ENCODE results near the gene GAB4. TPM values are rescaled to one million over a fixed set of nuclear protein-coding genes. Genes with fewer than 3 reads are reported as not detected.

Gene GAB4
- total and polyA plus RNA-seq, 2 donors (not counting 3 experiments of a cell fraction or from before 2014, with no cell fraction given), result not detected

DNA sequence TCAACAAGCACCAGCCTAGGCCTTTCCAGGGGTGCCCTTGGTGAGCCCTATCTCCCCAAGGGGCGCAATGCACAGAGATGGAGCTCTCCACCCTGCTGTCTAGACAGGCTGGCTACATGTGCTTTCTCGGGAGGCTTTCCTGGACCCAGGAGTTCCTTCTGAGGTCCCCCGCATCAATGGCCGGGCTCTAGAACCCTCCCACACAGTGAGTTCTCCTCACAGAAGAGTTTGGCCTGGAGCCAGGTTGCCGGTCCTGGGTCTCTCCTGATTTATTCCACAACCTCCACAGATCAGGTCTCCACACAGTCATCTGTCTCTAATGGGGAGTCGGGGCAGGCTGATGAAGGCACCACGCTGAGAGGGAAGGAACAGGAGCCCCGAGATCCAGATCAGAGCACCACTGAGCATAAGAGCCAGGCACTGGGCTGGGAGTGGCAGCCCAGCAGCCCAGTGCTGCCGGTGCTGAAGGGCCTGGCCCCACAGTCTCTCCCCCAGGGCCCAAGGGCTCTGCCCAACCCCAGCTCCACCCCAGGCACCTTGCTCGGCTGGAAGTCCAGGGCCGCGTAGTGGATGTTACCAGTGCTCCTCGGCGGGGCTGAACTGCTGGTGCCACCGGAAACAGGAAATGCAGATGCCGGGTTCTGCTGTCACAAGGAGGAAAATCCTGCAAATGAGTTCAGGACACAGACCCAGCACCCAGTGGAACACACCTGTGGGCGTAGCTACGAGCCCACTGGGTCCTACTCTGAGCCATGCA is 44.7 kb downstream of the GAB4 start:
- dilution Hi-C loops (cut with MboI; ENCODE audit: extremely low pct_ligation_motif_present, low sequenced_read_pairs), result no loop called here
- Histone ChIP-seq H3K27me3 (ENCODE audit: control insufficient read depth in 2 of 2, insufficient read depth in 2 of 2, low read length in 2 of 2) (no peaks in the 10 kb centered on the region), H3K9ac (replicated peaks; ENCODE audit: extremely low read depth, insufficient read depth, low read length) (no peak overlapping the region), H3K9me1 (replicated peaks; ENCODE audit: control insufficient read depth, extremely low read depth, insufficient read depth, low read length) (no peaks in the 10 kb centered on the region), H3K36me3 (ENCODE audit: control insufficient read depth in 2 of 2, extremely low read depth in 1 of 2, insufficient read depth in 2 of 2, low read length in 2 of 2) (no peaks in the 10 kb centered on the region), H2AFZ (ENCODE audit: low read depth, low read length) (no peak overlapping the region), H3K4me1 (ENCODE audit: control insufficient read depth, extremely low read depth, insufficient read depth, low read length) (no peaks in the 10 kb centered on the region), H3K27ac (ENCODE audit: insufficient read depth, low read depth, low read length) (no peak overlapping the region), H3K79me2 (ENCODE audit: control insufficient read depth, insufficient read depth, low read length) (no peaks in the 10 kb centered on the region), H3K9me3 (replicated peaks; ENCODE audit: control insufficient read depth, insufficient read depth, low read length) (peaks cover 2% of the 10 kb centered on the region), H3K4me3 (replicated peaks in 1 of 3; ENCODE audit: insufficient read depth in 1 of 3, low read depth in 1 of 3, low read length in 3 of 3) (no peak overlapping the region), H3K4me2 (ENCODE audit: insufficient read depth, low read length) (no peak overlapping the region), H4K20me1 (replicated peaks; ENCODE audit: control insufficient read depth, extremely low read depth, insufficient read depth, low read length) (no peaks in the 10 kb centered on the region)
- intact Hi-C loops (cut with micrococcal nuclease), result no loop called here
- BruUV-seq (replicated peaks), result no TSS peak
- TF ChIP-seq EZH2 (IDR thresholded peaks at IDR 0.05; ENCODE audit: borderline replicate concordance, low read depth, low read length, severe bottlenecking) (no peak), GATA2 (IDR thresholded peaks at IDR 0.05; ENCODE audit: insufficient read depth, insufficient read length, low read depth, low read length) (no peak), FOS (IDR thresholded peaks at IDR 0.05; ENCODE audit: borderline replicate concordance, insufficient read depth, low read length) (no peak), MYC (IDR thresholded peaks at IDR 0.05; ENCODE audit: low read depth, low read length) (no peak), POLR2A (IDR thresholded peaks at IDR 0.05; ENCODE audit: low read depth, low read length) (no peak), POLR2AphosphoS5 (IDR thresholded peaks at IDR 0.05; ENCODE audit: insufficient read depth, low read depth, low read length) (no peak), JUN (IDR thresholded peaks at IDR 0.05; ENCODE audit: borderline replicate concordance, insufficient read depth, insufficient read length, low read depth) (no peak)
- TF ChIP-seq, protein P1, sequence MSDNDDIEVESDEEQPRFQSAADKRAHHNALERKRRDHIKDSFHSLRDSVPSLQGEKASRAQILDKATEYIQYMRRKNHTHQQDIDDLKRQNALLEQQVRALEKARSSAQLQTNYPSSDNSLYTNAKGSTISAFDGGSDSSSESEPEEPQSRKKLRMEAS (IDR thresholded peaks at IDR 0.05; ENCODE audit: insufficient read depth, insufficient read length), result no peak
- TF ChIP-seq, protein P2, sequence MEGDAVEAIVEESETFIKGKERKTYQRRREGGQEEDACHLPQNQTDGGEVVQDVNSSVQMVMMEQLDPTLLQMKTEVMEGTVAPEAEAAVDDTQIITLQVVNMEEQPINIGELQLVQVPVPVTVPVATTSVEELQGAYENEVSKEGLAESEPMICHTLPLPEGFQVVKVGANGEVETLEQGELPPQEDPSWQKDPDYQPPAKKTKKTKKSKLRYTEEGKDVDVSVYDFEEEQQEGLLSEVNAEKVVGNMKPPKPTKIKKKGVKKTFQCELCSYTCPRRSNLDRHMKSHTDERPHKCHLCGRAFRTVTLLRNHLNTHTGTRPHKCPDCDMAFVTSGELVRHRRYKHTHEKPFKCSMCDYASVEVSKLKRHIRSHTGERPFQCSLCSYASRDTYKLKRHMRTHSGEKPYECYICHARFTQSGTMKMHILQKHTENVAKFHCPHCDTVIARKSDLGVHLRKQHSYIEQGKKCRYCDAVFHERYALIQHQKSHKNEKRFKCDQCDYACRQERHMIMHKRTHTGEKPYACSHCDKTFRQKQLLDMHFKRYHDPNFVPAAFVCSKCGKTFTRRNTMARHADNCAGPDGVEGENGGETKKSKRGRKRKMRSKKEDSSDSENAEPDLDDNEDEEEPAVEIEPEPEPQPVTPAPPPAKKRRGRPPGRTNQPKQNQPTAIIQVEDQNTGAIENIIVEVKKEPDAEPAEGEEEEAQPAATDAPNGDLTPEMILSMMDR (IDR thresholded peaks at IDR 0.05; ENCODE audit: extremely low read depth in 1 of 2, insufficient read depth in 1 of 2, low read depth in 1 of 2, low read length in 2 of 2), result no peak
- DNase-seq (ENCODE audit: low read depth, low spot score) (no peak), FAIRE-seq (no peak)
- POLR2A ChIA-PET, result no interaction called here
- CTCF ChIA-PET, result no interaction called here
